NCI-H82 treated with DMSO at 0.1 percent for 48 hours (cell line): ENCODE measurements around the gene PRDM2.
"Not testable (repeated sequence)": the region's sequence is repeated elsewhere in the genome, so short reads cannot be mapped to it uniquely, and the experiment has no call there.

Experiments
- DNase-seq: peaks from one replicate; lab custom pipeline; 2025; ENCODE audit not compliant: unreplicated experiment; lab: John Stamatoyannopoulos, UW

PRDM2 gene

DNA sequence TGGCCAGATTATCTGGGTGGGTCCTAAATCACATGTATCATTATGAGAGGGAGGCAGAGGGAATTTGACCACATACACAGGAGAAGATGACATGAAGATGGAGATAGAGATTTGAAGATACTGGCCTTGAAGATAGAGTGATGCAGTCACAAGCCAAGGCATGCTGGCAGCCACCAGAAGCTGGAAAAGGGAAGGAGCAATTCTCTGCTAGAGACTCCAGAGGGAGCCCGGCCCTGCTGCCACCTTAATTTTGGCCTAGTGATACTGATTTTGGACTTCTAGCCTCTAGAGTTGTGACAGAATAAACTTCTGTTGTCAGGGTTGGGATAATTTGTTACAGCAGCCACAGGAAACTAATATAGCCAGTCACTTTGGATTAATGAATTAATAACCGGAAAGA, 2.2 kb upstream of the PRDM2 start:
- DNase-seq: no peak

DNA sequence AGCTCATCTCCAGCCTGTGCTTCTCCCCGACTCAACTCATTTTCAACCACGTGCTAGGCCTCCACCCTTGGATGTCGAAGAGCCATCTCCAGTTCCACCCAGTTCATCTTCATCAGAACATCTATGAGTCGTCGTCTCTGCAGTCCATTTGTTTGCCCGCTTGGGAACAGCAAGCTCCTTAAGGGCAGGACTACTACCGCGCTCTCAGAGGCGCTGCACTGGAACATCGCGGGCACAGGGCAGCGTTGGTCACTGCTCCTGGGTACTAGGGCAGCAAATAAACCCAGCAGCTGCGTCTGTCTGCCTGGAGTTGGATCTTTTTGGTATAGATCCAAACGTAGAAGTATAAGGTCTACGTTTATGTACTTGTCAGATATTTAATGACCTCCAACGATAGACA, 478 bp upstream of the PRDM2 start:
- DNase-seq: no peak

DNA sequence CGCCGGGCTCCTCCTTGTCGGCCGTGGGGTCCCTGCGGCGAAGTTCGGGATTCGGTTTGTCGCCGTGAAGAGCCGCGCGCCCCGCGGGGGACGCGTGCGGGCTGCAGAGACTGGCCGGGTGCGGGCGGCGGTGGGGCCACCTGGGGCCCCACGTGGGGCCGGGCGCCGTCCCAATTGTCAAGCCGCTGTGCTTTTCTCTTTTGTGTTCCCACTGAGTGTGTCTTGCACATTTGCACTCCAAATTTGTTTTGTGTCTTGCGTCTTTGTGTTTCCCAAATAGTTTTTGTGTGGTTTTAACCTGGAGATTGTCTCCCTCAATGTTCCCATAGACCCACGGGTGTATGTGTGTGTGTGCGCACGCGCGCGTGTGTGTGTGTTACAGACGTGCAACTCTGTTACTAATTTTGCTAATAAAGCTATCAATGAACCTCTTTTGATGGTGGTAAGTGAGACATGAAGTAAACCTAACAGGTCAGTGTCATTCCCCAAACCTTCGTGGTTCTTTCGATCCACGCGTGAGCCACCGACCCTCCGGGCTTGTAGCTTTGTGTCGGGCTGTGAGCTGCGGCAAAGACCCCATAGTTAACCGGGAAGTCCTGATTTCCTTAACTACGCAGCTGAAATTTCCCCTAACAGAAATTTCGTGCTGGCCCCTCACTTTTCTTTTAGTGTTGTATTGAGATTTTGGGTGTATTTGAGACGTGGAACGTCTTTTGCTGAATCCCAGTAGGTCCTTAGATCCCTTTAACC, 708 bp downstream of the PRDM2 start:
- peak; percentile 8 for DNase-seq

- DNase-seq: no peak
Measured at GRCh38 chr1:13701271-13701640, 1.3 kb downstream of the PRDM2 start.

GRCh38 chr1:13702425-13703127, 2.6 kb downstream of the PRDM2 start:
- no peak for DNase-seq

DNA sequence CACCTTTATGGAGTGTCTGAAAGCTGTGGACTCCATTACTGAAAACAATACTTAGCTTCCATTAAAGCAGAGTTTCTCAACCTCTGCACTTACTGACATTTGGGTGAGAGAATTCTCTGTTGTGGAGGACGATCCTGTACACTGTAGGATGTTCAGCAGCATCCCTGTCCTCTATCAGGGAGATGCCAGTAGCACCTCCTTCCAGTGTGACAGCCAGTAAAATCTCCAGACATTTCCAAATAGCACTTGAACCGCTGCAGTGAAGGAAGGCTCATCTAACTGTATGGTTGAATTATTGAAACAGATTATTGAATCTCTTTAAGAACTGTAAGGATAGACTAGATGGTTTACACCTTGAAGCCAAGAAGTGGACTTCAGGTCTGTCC, 3.1 kb downstream of the PRDM2 start:
- no peak for DNase-seq

- DNase-seq: no peak
Measured at GRCh38 chr1:13703558-13704490, 3.8 kb downstream of the PRDM2 start.

DNA sequence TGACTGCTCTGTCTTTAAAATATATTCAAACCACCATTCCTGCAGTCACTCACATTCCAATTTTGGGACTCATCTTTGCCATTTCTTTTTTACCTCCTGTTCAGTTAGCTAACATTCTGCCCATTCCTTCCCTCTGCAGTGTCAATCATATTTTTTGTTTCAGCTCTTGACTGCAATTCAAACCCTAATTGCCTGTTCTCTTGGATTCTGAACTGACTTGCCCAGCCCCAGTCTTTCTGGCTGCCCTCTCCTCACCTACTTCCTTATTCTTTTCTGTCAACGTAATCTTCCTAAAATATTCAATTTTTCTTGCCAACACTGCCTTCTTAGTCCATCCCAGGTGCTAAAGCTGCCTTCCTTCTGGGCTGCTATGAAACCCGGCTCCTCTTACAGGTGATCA, 6.1 kb downstream of the PRDM2 start:
- no peak for DNase-seq

DNA sequence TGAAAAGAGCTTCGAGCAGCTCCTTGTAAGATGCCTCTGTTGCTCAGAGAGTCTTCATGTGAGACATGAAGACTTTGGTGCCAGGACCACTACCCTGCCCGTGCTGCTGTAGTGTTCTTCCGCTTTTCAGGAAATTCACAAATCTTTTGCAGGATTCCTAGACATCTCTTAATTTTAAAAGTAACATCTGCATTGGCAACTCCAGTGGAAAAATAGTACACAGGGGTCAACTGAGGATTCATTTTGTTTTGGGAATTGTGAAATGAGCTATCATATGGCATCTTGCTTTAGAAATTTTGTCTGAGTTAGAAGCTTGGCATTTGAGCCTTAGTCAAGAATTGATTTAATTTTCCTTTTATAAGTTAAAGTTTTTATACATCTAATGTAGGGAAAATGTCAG, 7.2 kb downstream of the PRDM2 start:
- no peak for DNase-seq

- no peak for DNase-seq
Measured at GRCh38 chr1:13708380-13708982, 8.5 kb downstream of the PRDM2 start.

GRCh38 chr1:13710086-13710485, 10.1 kb downstream of the PRDM2 start:
- DNase-seq: no peak

- DNase-seq: no peak
Measured at GRCh38 chr1:13714851-13715250, 14.9 kb downstream of the PRDM2 start.

DNA sequence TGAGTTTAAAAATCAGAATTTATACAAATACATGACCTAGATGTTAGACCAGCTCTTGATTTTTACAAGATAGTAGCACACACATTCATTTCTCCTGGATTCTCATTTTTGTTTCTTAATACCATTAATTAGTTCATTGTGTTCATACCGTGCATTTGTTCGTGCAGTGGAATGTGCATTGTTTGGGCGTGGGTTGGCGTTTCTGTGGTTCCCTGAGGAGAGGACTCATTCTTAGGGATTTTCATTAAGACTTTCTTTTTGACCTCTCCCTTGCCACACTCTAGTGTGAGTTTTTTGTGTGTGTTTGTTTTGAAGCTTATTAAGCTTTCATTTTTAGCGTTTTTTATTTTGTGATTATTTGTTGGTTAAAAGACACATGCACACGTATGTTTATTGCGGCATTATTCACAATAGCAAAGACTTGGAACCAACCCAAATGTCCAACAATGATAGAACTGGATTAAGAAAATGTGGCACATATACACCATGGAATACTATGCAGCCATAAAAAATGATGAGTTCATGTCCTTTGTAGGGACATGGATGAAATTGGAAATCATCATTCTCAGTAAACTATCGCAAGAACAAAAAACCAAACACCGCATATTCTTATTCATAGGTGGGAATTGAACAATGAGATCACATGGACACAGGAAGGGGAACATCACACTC, 15.8 kb downstream of the PRDM2 start:
- DNase-seq: not testable (repeated sequence)

DNA sequence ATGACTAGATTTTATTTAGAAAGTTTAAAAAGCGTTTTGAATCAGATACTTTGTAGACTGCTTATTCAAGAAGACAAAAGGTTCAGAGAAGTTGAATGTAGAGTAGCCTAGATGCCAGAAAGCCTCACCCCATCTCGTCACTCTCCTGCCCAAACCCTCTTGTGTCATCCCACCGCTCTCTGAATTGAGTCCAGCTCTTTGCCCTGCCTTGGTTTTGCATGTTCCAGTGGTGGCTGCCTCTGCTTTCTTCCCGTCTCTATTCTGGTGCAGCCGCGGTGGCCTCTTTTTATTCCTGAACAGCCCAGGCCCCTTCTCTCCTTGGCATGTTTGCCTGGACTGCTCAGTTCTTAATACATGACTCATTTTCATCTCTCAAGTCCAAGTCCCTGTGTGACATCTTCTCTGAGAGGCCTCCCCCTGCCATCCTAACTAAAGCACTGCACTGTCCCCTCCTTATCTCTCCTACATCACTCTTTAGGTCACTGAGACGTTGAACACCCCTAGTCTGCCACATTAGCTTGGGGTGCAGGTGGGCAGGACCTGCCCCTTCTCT, 22.9 kb downstream of the PRDM2 start:
- DNase-seq: no peak

GRCh38 chr1:13723810-13724209, 23.8 kb downstream of the PRDM2 start:
- no peak for DNase-seq

DNA sequence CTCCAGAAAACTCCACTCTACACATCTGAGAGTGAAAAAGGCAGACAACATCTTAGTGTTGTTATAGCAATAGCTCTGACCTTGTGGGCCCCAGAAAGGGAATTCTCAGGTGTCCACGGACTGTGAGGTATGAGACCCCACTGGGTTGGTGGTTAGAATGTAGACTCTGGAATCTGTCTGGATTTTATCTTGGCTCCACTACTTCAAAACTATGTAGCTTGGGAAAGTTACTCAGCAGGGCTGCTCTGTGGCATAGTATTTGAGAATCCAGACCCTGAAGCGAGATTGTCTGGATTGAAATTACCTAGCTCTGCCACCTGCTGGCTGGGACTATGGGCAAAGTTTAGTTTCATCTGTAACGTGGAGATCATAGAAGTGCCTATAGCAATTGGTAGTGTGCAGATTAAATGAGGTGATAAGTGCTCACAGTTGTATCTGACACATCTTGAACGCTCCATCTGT, 25.8 kb downstream of the PRDM2 start:
- no peak for DNase-seq

- DNase-seq: peak; percentile 30
Measured at GRCh38 chr1:13728091-13728715, 28.2 kb downstream of the PRDM2 start.

DNA sequence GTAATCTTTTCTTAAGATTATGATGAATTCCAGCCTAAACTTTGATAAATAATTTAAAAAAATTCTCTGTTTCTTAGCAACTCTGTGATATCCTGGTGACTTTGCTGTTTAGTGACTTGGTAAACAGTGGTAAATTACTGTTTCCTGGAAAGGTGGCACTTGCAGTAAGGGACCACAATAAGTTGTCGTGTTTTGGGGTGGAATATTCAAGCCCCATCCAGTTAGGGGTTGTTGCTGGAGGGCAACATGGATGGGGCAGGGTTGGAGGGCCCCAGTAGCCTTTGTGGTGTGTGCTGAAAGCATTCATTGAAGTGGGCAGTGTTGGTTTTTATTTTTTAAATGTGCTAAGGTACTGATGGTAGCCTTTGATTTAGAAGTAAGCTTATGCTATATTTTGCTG, 30.3 kb downstream of the PRDM2 start:
- DNase-seq: no peak

GRCh38 chr1:13730751-13731482, 30.9 kb downstream of the PRDM2 start:
- no peak for DNase-seq
